NK-92 (cell line): ENCODE measurements around the gene ZCCHC17.

ENCODE experiments used
- DNase-seq: peaks from one replicate; lab custom pipeline; 2025; ENCODE audit not compliant: unreplicated experiment; lab: John Stamatoyannopoulos, UW

ZCCHC17 gene

DNA sequence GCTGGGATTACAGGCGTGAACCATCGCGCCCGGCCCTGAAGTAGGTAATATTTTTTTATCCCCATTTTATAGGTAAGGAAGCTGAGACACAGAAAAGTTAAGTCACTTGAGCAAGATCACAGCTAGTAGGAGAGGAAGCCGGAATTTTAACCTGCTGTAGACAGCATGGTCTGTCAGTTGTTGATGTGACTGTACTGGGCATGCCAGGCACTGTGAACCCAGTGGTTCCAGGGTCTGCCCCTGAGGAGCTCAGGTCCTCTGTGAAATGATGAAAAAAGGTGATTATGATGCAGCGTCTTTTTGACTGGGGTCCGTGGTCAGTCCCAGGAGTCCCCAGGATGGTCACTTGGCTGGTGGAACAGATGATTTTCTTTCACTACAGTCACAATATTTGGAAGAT is 92.8 kb downstream of the ZCCHC17 start:
- no peak for DNase-seq

GRCh38 chr1:31390071-31390470 is 93.2 kb downstream of the ZCCHC17 start:
- DNase-seq = no peak

DNA sequence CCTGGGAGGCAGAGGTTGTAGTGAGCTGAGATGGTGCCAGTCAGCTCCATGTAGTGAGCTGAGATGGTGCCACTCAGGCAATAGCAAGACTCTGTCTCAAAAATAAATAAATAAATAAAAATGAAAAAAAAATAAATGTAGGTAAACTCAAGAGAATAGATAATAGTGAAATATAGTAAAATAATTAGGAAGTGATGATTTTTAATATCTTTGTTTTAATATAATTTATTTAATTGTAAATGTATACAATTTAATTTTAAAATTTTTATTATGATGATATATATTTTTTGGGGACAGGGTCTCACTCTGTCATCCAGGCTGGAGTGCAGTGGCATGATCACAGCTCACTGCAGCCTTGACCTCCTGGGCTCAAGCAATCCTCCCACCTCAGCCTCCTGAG is 96.6 kb downstream of the ZCCHC17 start:
- DNase-seq = no peak

GRCh38 chr1:31394584-31395193 is 97.9 kb downstream of the ZCCHC17 start:
- no peak for DNase-seq

DNA sequence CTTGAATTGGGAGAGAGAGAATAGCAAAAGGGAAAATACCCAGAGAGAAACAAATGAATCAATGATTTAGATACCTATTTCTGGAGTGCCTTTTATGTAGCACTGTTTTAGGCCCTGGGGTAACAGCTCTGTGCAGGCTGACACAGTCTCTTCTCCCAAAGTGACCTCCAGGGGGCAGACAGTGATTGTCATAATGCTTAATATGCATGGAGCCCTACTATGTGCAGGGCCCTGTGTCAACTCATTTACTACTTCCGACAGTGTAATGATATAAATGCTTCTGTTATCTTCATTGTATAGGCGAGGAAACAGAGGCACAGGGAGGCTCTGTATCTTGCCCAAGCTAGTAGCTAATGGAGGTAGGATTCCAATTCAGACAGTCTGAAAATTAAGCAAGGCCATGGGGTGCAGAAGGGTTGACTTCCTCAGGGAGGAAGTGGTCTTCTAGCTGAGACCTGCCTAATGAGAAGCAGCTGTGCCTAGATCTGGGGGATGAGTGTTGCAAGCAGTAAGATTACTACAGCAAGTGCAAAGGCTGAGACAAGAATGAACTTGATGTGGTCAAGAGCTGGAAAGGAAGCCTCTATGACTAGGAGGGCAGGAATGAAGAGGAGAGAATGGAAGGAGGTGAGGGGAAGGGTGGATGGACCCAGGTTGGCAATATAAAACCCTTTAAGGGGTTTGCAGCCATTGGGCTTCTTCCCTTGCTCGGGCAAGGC is 100.0 kb downstream of the ZCCHC17 start:
- no peak for DNase-seq

DNA sequence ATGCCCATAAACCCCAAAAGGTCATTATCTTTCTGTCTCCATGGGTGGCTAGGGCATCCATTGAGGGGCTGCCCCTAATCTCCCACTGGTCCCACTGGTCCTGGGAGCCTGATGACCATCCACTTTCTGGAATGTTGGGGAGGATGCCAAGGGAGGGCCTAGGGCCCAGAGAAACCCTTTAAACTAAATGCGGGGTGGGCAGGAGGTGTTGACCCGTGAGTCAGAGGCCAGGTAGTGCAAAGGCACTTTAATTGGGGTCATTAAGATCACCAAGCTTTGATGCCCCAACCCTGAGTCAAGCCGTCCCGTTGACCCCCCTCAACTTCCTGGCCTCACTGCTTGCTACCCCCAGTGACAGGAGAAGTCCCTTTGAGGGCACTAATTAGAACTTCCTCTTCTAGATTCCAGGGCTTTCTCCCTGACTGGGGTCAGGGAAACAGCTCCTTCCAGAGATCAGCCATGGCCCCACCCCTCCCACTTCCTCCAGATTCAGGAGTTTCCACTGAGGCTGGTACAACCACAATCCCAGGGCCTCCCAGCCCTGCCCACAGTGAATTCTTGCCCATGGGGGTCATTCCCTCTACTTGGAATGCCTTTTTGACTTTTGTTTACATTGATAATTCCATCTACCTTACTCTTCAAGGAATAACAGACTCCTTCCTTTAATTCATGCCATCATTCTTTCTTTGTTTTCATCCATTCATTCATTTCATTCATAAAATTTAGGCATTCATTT is 100.7 kb downstream of the ZCCHC17 start:
- no peak for DNase-seq

- no peak for DNase-seq
These were observed 101.4 kb downstream of the ZCCHC17 start for GRCh38 chr1:31398246-31398645.

DNA sequence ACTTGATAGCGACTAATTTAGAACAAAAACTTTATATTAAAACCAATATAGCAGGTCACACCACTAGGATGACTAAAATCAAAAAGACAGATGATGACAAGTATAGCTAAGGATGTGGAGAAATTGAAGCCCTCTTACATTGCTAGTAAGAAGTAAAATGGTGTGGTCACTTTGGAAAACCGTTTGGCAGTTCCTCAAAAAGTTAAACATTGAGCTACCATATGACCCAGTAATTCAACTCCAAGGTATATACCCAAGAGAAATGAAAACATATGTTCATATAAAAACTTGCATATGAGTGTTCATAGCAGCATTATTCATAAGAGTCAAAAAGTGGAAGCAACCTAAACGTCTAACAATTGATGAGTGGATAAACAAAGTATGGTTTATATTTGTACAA is 103.1 kb downstream of the ZCCHC17 start:
- no peak for DNase-seq

- DNase-seq = no peak
These were observed 103.6 kb downstream of the ZCCHC17 start for GRCh38 chr1:31400393-31400792.

- no peak for DNase-seq
These were observed 104.4 kb downstream of the ZCCHC17 start for GRCh38 chr1:31401241-31401640.

GRCh38 chr1:31405578-31406245 is 108.9 kb downstream of the ZCCHC17 start:
- no peak for DNase-seq

GRCh38 chr1:31407029-31407626 is 110.3 kb downstream of the ZCCHC17 start:
- DNase-seq = no peak

GRCh38 chr1:31408788-31409318 is 112.0 kb downstream of the ZCCHC17 start:
- no peak for DNase-seq

DNA sequence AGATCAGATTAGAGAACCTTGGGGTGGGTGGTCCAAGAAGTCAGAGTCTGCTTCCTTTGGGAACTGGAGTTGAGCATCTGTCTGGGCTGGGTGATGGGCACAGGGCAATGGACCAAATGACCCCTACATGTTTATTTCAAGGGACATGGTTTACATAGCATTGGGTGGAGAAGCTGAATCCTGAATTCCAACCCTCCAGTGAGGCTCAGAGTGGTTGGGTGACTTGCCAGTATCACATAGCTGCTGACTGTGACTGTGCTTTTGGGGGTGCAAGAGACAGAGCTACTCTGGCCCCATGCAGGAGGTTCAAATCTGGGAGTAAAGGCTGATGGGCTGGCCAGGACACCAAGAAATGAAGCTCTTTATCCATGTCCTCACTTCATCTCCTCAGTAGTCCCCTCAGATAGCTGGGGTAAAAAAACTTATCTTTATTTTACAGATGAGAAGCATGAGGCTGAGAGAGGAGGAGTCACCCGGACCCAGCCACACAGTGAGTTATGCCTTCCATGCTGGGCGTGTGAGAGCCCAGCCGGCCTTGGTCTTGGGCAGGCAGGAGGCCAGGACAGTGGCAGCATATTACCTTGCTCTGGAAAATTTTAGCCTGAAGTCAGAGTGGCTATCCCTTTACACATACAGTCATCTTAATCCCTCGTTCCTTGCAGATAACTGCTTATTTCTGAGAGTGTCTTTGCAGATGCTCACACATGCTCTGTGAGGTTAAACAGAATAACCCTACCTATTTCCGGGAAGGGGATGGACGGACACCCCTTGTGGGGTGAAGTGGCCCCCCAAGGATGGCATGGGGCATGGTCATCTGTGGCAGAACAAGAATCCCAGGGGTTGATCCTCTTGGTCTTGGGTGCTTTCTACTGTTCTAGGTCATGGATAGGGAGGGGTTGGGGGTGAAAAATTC is 113.4 kb downstream of the ZCCHC17 start:
- no peak for DNase-seq

DNA sequence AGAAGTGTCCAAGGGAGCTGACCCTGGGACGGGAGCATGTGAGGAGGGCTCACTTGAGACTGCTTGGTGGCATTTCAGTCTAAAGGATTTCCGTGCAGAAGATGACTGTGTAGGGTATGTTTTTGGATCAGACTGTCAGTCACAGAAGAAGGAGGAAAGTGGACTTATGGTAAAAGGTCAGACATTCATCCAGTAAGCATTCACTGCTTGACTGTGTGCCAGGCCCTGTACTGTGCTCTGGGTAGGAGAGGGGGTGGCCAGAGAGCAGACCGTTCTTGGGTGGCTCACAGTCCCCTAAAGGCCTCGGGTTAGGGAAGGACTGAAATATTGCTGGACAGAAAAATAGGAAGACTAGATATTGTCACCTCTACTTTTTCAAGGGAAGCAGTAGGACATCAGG is 114.0 kb downstream of the ZCCHC17 start:
- DNase-seq = no peak

DNA sequence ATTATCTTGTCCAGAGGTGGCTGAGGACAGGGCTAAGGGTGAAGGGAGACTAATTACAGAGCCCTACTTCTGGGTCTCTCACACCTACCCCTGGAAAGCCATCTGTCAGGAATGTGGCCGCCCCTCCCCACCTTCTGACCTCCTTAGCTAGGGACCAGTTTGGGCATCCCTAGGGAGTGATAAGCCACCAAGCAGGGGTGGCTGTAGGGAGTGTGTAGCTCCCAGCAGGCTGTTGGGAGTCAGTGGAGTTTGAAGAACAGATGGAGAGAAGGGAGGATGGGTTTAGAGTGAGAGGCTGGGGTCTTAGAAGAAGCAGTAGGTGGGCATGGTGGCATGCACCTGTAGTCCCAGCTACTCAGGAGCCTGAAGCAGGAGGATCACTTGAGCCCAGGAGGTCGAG is 115.4 kb downstream of the ZCCHC17 start:
- DNase-seq = no peak

DNA sequence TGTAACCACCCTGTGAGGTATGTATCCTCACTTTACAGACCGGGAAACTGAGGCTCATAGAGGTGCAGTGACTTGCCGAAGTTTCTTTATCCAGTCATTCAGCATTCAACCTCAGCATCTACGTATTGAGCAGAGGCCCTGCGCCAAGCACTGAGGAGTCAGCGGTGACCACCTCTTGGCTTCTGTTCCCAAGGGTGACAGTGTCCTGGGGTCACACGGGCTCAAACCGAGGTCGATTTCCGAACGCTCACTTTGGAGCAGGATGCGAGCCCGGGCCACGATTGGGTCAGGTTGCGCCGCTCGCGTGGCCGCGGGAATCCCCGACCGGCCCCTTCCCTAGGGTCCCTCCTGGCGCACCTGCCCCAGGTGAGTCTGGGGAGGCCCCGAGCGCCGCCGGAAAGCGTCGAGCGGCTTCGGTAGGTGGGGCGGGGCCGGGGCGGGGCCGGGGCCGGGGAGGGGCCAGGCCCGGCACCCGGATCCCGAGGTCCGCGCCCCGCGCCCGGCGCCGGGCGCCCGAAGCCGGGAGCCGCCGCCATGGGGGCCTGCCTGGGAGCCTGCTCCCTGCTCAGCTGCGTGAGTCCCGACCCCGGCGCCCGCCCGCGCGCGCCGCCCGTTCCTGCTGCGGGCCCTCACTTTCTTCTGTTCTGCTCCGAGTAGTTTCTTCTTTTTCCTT is 116.0 kb downstream of the ZCCHC17 start, which contains the start of gene SERINC2:
Gene SERINC2 (plus strand): TSS at position 482 of the 673 bp plus-strand sequence. CDS start 53 bp downstream, at position 535.
- no peak for DNase-seq

GRCh38 chr1:31413405-31414001 is 116.7 kb downstream of the ZCCHC17 start:
- no peak for DNase-seq
